HEK293T (cell line): ENCODE data around the gene MYLK4.

Experiments
- CTCF ChIA-PET: fragments of 350-600 bp; formaldehyde crosslinking; extraction: SDS; loops from one replicate; lab custom pipeline; 2021; ENCODE audit warnings: antibody characterized with exemption, inconsistent platforms; lab: Yijun Ruan, JAX
- POLR2A ChIA-PET: fragments of 350-600 bp; formaldehyde crosslinking; extraction: SDS; loops from one replicate; lab custom pipeline; 2020; ENCODE audit warnings: antibody characterized with exemption, inconsistent platforms; lab: Yijun Ruan, JAX
- DNase-seq: peaks from one replicate; pipeline ENCODE4 v3.0.0; 2012; ENCODE audit warnings: mixed read lengths; ENCODE audit errors: extremely low spot score
- ARNT ChIP-seq: fragments of 450-650 bp; IDR thresholded peaks from 2 replicates; pipeline ENCODE4 v1.6.1; 2017; ENCODE audit warnings: mild to moderate bottlenecking
- BHLHE40 ChIP-seq: fragments of 450-650 bp; IDR thresholded peaks from 2 replicates; pipeline ENCODE4 v1.6.1; 2016; ENCODE audit warnings: mild to moderate bottlenecking, moderate library complexity, borderline replicate concordance
- CTBP1 ChIP-seq: fragments of 450-650 bp; IDR thresholded peaks from 2 replicates; pipeline ENCODE4 v1.6.1; 2016; ENCODE audit warnings: borderline replicate concordance
- ELF4 ChIP-seq: fragments of 450-650 bp; IDR thresholded peaks from 2 replicates; pipeline ENCODE4 v1.6.1; 2017; ENCODE audit warnings: antibody characterized with exemption
- FOXA1 ChIP-seq: fragments of 450-650 bp; IDR thresholded peaks from 2 replicates; pipeline ENCODE4 v1.6.1; 2016; ENCODE audit warnings: mild to moderate bottlenecking
- FOXK2 ChIP-seq: fragments of 450-650 bp; IDR thresholded peaks from 2 replicates; pipeline ENCODE4 v1.6.1; 2016; ENCODE audit warnings: mild to moderate bottlenecking
- FOXM1 ChIP-seq: fragments of 450-650 bp; IDR thresholded peaks from 2 replicates; pipeline ENCODE4 v1.6.1; 2017; ENCODE audit warnings: mild to moderate bottlenecking, borderline replicate concordance
- HDGF ChIP-seq: fragments of 450-650 bp; IDR thresholded peaks from 2 replicates; pipeline ENCODE4 v1.6.1; 2017; ENCODE audit warnings: antibody characterized with exemption, borderline replicate concordance
- L3MBTL2 ChIP-seq: fragments of 450-650 bp; conservative IDR thresholded peaks from 2 replicates; pipeline ENCODE4 v1.6.1; 2016; ENCODE audit warnings: mild to moderate bottlenecking
- LEF1 ChIP-seq: fragments of 450-650 bp; IDR thresholded peaks from 2 replicates; pipeline ENCODE4 v1.6.1; 2017; ENCODE audit warnings: mild to moderate bottlenecking, borderline replicate concordance
- NFRKB ChIP-seq: fragments of 450-650 bp; IDR thresholded peaks from 2 replicates; pipeline ENCODE4 v1.6.1; 2016; ENCODE audit warnings: mild to moderate bottlenecking, moderate library complexity
- PKNOX1 ChIP-seq: fragments of 450-650 bp; IDR thresholded peaks from 2 replicates; pipeline ENCODE4 v1.6.1; 2016
- SP1 ChIP-seq: fragments of 450-650 bp; IDR thresholded peaks from 2 replicates; pipeline ENCODE4 v1.6.1; 2017
- SUZ12 ChIP-seq: fragments of 450-650 bp; IDR thresholded peaks from 2 replicates; pipeline ENCODE4 v1.6.1; 2016; ENCODE audit warnings: mild to moderate bottlenecking
- TARDBP ChIP-seq: fragments of 450-650 bp; IDR thresholded peaks from 2 replicates; pipeline ENCODE4 v1.6.1; 2016
- ZNF384 ChIP-seq: fragments of 450-650 bp; IDR thresholded peaks from 2 replicates; pipeline ENCODE4 v1.6.1; 2016

Gene MYLK4

GRCh38 chr6:2665146-2666070 is 85.3 kb downstream of the MYLK4 start:
- ChIA-PET CTCF (interaction anchor here (1.0 kb wide), 1 partner anchor 85 kb away, joined by 3 read pairs; the partner anchor contains the start of gene MYLK4), POLR2A (no interaction called here)
- TF ChIP-seq SP1 (no peak), ZNF384 (no peak), SUZ12 (no peak), NFRKB (no peak), ELF4 (no peak), FOXM1 (no peak), TARDBP (no peak), BHLHE40 (no peak)
- DNase-seq = no peak

- POLR2A ChIA-PET = no interaction called here
- CTCF ChIA-PET = no interaction called here
- TF ChIP-seq L3MBTL2 (no peak), BHLHE40 (no peak), NFRKB (no peak), TARDBP (no peak), LEF1 (no peak), SUZ12 (no peak), FOXA1 (no peak), ELF4 (no peak), ZNF384 (no peak), HDGF (no peak), FOXM1 (no peak), CTBP1 (no peak), FOXK2 (no peak), ARNT (no peak), SP1 (no peak), PKNOX1 (no peak)
- DNase-seq = no peak
Measured at GRCh38 chr6:2663123-2663522, 87.6 kb downstream of the MYLK4 start.

GRCh38 chr6:2661651-2662050 is 89.1 kb downstream of the MYLK4 start:
- CTCF ChIA-PET = no interaction called here
- POLR2A ChIA-PET = no interaction called here

GRCh38 chr6:2659882-2660281 is 90.8 kb downstream of the MYLK4 start:
- POLR2A ChIA-PET = no interaction called here
- no peak for DNase-seq
- CTCF ChIA-PET = interaction anchor here (0.9 kb wide), 1 partner anchor 26 kb away, joined by 3 read pairs; no protein-coding TSS in a partner anchor
- no peak for TF ChIP-seq BHLHE40
- no peak for TF ChIP-seq FOXK2
- no peak for TF ChIP-seq FOXA1
- no peak for TF ChIP-seq ELF4
- no peak for TF ChIP-seq PKNOX1
- no peak for TF ChIP-seq ARNT
- TF ChIP-seq L3MBTL2 = no peak
- no peak for TF ChIP-seq TARDBP
- TF ChIP-seq SUZ12 = no peak
- no peak for TF ChIP-seq ZNF384
- TF ChIP-seq NFRKB = no peak
- TF ChIP-seq FOXM1 = no peak
- no peak for TF ChIP-seq SP1
- no peak for TF ChIP-seq LEF1
- TF ChIP-seq CTBP1 = no peak
- TF ChIP-seq HDGF = no peak

More at GRCh38 chr6:2661651-2662050, 89.1 kb downstream of the MYLK4 start:
- no peak for TF ChIP-seq LEF1
- no peak for TF ChIP-seq SUZ12
- no peak for TF ChIP-seq FOXA1
- TF ChIP-seq NFRKB = no peak
- TF ChIP-seq BHLHE40 = no peak
- TF ChIP-seq FOXM1 = no peak
- no peak for TF ChIP-seq ARNT
- no peak for TF ChIP-seq ZNF384
- no peak for TF ChIP-seq L3MBTL2
- no peak for TF ChIP-seq SP1
- no peak for TF ChIP-seq PKNOX1
- TF ChIP-seq CTBP1 = no peak
- no peak for TF ChIP-seq HDGF
- TF ChIP-seq TARDBP = no peak
- TF ChIP-seq ELF4 = no peak
- TF ChIP-seq FOXK2 = no peak
- DNase-seq = no peak

GRCh38 chr6:2659381-2659780 is 91.3 kb downstream of the MYLK4 start:
- no peak for TF ChIP-seq BHLHE40
- no peak for TF ChIP-seq CTBP1
- no peak for TF ChIP-seq ARNT
- TF ChIP-seq NFRKB = no peak
- TF ChIP-seq SUZ12 = no peak
- no peak for TF ChIP-seq L3MBTL2
- no peak for TF ChIP-seq HDGF
- TF ChIP-seq TARDBP = no peak
- no peak for TF ChIP-seq ZNF384
- TF ChIP-seq FOXM1 = no peak
- no peak for TF ChIP-seq FOXK2
- TF ChIP-seq FOXA1 = no peak
- TF ChIP-seq SP1 = no peak
- no peak for TF ChIP-seq ELF4
- TF ChIP-seq PKNOX1 = no peak
- TF ChIP-seq LEF1 = no peak
- no peak for DNase-seq
- POLR2A ChIA-PET = no interaction called here
- CTCF ChIA-PET = interaction anchor here (0.9 kb wide), 1 partner anchor 25 kb away, joined by 3 read pairs; no protein-coding TSS in a partner anchor
